Hematopoietic multipotent progenitor cell treated with erythropoietin and hydrocortisone succinate and interleukin-3 and kit ligand, for 8 days (in vitro differentiated cells): ENCODE results near the gene ABCB9.
"Not testable (repeated sequence)": the region's sequence is repeated elsewhere in the genome, so short reads cannot be mapped to it uniquely, and the experiment has no call there.

Source experiments
- DNase-seq: peaks from one replicate; pipeline ENCODE4 v3.0.0-alpha.2; 2015

Gene ABCB9

GRCh38 chr12:122961531-122962329 is 4.5 kb downstream of the ABCB9 start:
- DNase-seq = peak; percentile 76

- no peak for DNase-seq
Measured at GRCh38 chr12:122960193-122960569, 6.1 kb downstream of the ABCB9 start.

GRCh38 chr12:122959566-122960192 is 6.6 kb downstream of the ABCB9 start:
- DNase-seq = no peak

- no peak for DNase-seq
Measured at GRCh38 chr12:122958198-122958888, 7.9 kb downstream of the ABCB9 start.

GRCh38 chr12:122956035-122956434 is 10.2 kb downstream of the ABCB9 start:
- no peak for DNase-seq

GRCh38 chr12:122955156-122955555 is 11.1 kb downstream of the ABCB9 start:
- DNase-seq = no peak

GRCh38 chr12:122951979-122952892 is 14.0 kb downstream of the ABCB9 start:
- DNase-seq = peak; percentile 81

GRCh38 chr12:122951406-122951805 is 14.9 kb downstream of the ABCB9 start:
- no peak for DNase-seq

GRCh38 chr12:122949816-122950675 is 16.2 kb downstream of the ABCB9 start:
- no peak for DNase-seq

GRCh38 chr12:122949405-122949804 is 16.9 kb downstream of the ABCB9 start:
- DNase-seq = no peak

GRCh38 chr12:122948605-122949004 is 17.7 kb downstream of the ABCB9 start:
- DNase-seq = no peak

- peak; percentile 49 for DNase-seq
Measured at GRCh38 chr12:122947352-122947792, 18.9 kb downstream of the ABCB9 start.

GRCh38 chr12:122946690-122947341 is 19.4 kb downstream of the ABCB9 start:
- DNase-seq = peak; percentile 95

- DNase-seq = no peak
Measured at GRCh38 chr12:122944605-122945592, 21.4 kb downstream of the ABCB9 start.

GRCh38 chr12:122943196-122943595 is 23.1 kb downstream of the ABCB9 start:
- no peak for DNase-seq

- DNase-seq = peak; percentile 20
Measured at GRCh38 chr12:122942637-122943036, 23.6 kb downstream of the ABCB9 start.

- not testable (repeated sequence) for DNase-seq
Measured at GRCh38 chr12:122941351-122941750, 24.9 kb downstream of the ABCB9 start.

- DNase-seq = no peak
Measured at GRCh38 chr12:122939125-122939524, 27.1 kb downstream of the ABCB9 start.

- DNase-seq = no peak
Measured at GRCh38 chr12:122937622-122938091, 28.6 kb downstream of the ABCB9 start.

GRCh38 chr12:122935318-122935717 is 30.9 kb downstream of the ABCB9 start:
- no peak for DNase-seq
